Testis (tissue), 2 donors: ENCODE measurements around the gene PTPRD.

Source experiments
- POLR2A ChIP-seq: fragments of 450-650 bp; IDR thresholded peaks from one replicate; pipeline ENCODE4 v1.6.1; 2017; ENCODE audit warnings: antibody characterized with exemption, mild to moderate bottlenecking, moderate library complexity
- TF ChIP-seq, protein P1 (sequence below), 3 experiments: fragments of 450-650 bp in 2 of 3; fragments of 200-600 bp in 1 of 3; sonication (generic) in 1 of 3; IDR thresholded peaks; one replicate each; pipeline ENCODE4 v1.5.1; 2016 to 2019; ENCODE audit warnings: antibody characterized with exemption in 3 of 3, mild to moderate bottlenecking in 2 of 3, moderate library complexity in 1 of 3

DNA sequence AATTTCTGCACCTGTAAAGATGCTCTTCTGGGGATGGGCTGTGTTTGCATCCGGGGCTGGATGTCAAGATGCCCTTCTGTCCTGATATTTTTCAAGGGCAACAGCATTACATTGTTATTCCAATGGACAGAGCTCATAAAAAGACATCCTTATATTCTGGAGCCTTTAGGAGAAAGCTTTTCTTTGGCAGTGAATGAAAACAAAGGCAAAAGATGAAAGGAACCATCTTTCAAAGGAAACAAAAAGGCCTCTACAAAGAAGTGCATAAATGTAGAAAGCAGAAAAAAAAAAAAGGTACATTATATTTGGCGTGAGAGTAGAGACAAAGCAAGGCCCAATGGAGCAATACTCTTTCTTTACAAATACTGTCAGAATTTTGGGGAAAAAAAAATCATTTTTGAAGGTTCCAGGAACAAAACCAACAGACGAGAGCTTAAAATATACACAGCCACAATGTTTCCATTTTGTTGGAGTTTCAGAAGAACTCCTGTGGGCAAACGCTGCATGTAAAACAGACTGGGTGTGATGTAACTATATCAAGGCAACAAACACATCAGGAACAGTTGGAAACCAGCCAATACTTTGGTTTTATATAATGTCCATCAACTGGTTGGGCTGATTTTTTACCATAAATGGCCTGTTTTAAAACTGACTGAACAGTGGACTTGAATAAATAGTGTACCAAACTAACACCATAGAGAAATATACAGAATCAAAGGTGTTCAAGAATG lies 1927.7 kb downstream of the PTPRD start:
- TF ChIP-seq, protein P1, sequence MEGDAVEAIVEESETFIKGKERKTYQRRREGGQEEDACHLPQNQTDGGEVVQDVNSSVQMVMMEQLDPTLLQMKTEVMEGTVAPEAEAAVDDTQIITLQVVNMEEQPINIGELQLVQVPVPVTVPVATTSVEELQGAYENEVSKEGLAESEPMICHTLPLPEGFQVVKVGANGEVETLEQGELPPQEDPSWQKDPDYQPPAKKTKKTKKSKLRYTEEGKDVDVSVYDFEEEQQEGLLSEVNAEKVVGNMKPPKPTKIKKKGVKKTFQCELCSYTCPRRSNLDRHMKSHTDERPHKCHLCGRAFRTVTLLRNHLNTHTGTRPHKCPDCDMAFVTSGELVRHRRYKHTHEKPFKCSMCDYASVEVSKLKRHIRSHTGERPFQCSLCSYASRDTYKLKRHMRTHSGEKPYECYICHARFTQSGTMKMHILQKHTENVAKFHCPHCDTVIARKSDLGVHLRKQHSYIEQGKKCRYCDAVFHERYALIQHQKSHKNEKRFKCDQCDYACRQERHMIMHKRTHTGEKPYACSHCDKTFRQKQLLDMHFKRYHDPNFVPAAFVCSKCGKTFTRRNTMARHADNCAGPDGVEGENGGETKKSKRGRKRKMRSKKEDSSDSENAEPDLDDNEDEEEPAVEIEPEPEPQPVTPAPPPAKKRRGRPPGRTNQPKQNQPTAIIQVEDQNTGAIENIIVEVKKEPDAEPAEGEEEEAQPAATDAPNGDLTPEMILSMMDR (IDR thresholded peaks at IDR 0.05): no peak
- TF ChIP-seq POLR2A: no peak
